ENCODE data around the gene NELL1. TPM values are rescaled to one million over a fixed set of nuclear protein-coding genes. Genes with fewer than 3 reads are reported as not detected.

The NELL1 gene
- total and polyA plus RNA-seq, 2 donors (not counting 1 experiment from before 2014, with no cell fraction given) = not detected

GRCh38 chr11:21520244-21520643 is 850.9 kb downstream of the NELL1 start:
- H4K20me1 ChIP-seq (ENCODE audit: control insufficient read depth, extremely low read depth, insufficient read depth, low read length) = no peaks in the 10 kb centered on the region
- H2AFZ ChIP-seq (ENCODE audit: low read length) = no peak overlapping the region
- H3K9ac ChIP-seq (ENCODE audit: insufficient read depth, low read length) = no peak overlapping the region
- no peaks in the 10 kb centered on the region for H3K27me3 ChIP-seq (ENCODE audit: control insufficient read depth, insufficient read depth, low read length)
- no peaks in the 10 kb centered on the region for H3K4me1 ChIP-seq (ENCODE audit: control insufficient read depth, extremely low read depth, insufficient read depth, low read length)
- no peak overlapping the region for H3K27ac ChIP-seq (ENCODE audit: insufficient read depth, low read length)
- TF ChIP-seq CTCF (conservative IDR thresholded peaks at IDR 0.05 in 1 of 2, IDR thresholded peaks at IDR 0.05 in 1 of 2; ENCODE audit: low read depth in 1 of 2, low read length in 2 of 2) (no peak), EZH2 (IDR thresholded peaks at IDR 0.05; ENCODE audit: low read length, missing control alignments) (no peak)
- no peak for DNase-seq (ENCODE audit: low read depth in 2 of 2)
- no peak overlapping the region for H3K4me3 ChIP-seq (replicated peaks in 1 of 4; ENCODE audit: control extremely low read depth in 1 of 4, insufficient read depth in 1 of 4, low read depth in 3 of 4, low read length in 4 of 4)
- H3K36me3 ChIP-seq (ENCODE audit: control insufficient read depth, insufficient read depth, low read length) = no peaks in the 10 kb centered on the region
- H3K4me2 ChIP-seq (ENCODE audit: extremely low read depth, insufficient read depth, low read length) = no peak overlapping the region
- no peaks in the 10 kb centered on the region for H3K9me3 ChIP-seq (ENCODE audit: control insufficient read depth, insufficient read depth, low read depth, low read length)
- no peaks in the 10 kb centered on the region for H3K79me2 ChIP-seq (ENCODE audit: control insufficient read depth, insufficient read depth, low read length)

GRCh38 chr11:21529187-21529586 is 859.8 kb downstream of the NELL1 start:
- TF ChIP-seq CTCF (conservative IDR thresholded peaks at IDR 0.05 in 1 of 2, IDR thresholded peaks at IDR 0.05 in 1 of 2; ENCODE audit: low read depth in 1 of 2, low read length in 2 of 2) (no peak), EZH2 (IDR thresholded peaks at IDR 0.05; ENCODE audit: low read length, missing control alignments) (no peak)
- Histone ChIP-seq H3K36me3 (ENCODE audit: control insufficient read depth, insufficient read depth, low read length) (no peaks in the 10 kb centered on the region), H3K9me3 (ENCODE audit: control insufficient read depth, insufficient read depth, low read depth, low read length) (no peaks in the 10 kb centered on the region), H3K9ac (ENCODE audit: insufficient read depth, low read length) (no peak overlapping the region), H4K20me1 (ENCODE audit: control insufficient read depth, extremely low read depth, insufficient read depth, low read length) (no peaks in the 10 kb centered on the region), H3K27ac (ENCODE audit: insufficient read depth, low read length) (no peak overlapping the region), H3K4me3 (replicated peaks in 1 of 4; ENCODE audit: control extremely low read depth in 1 of 4, insufficient read depth in 1 of 4, low read depth in 3 of 4, low read length in 4 of 4) (no peak overlapping the region), H3K79me2 (ENCODE audit: control insufficient read depth, insufficient read depth, low read length) (no peaks in the 10 kb centered on the region), H3K4me2 (ENCODE audit: extremely low read depth, insufficient read depth, low read length) (no peak overlapping the region), H2AFZ (ENCODE audit: low read length) (no peak overlapping the region), H3K4me1 (ENCODE audit: control insufficient read depth, extremely low read depth, insufficient read depth, low read length) (no peaks in the 10 kb centered on the region), H3K27me3 (ENCODE audit: control insufficient read depth, insufficient read depth, low read length) (no peaks in the 10 kb centered on the region)
- DNase-seq (ENCODE audit: low read depth in 2 of 2) = no peak

- H3K36me3 ChIP-seq (ENCODE audit: control insufficient read depth, insufficient read depth, low read length) = no peaks in the 10 kb centered on the region
- no peaks in the 10 kb centered on the region for H4K20me1 ChIP-seq (ENCODE audit: control insufficient read depth, extremely low read depth, insufficient read depth, low read length)
- no peaks in the 10 kb centered on the region for H3K4me1 ChIP-seq (ENCODE audit: control insufficient read depth, extremely low read depth, insufficient read depth, low read length)
- H3K9ac ChIP-seq (ENCODE audit: insufficient read depth, low read length) = no peak overlapping the region
- TF ChIP-seq CTCF (conservative IDR thresholded peaks at IDR 0.05 in 1 of 2, IDR thresholded peaks at IDR 0.05 in 1 of 2; ENCODE audit: low read depth in 1 of 2, low read length in 2 of 2) (no peak), EZH2 (IDR thresholded peaks at IDR 0.05; ENCODE audit: low read length, missing control alignments) (no peak)
- no peak for DNase-seq (ENCODE audit: low read depth in 2 of 2)
- no peak overlapping the region for H3K4me2 ChIP-seq (ENCODE audit: extremely low read depth, insufficient read depth, low read length)
- no peaks in the 10 kb centered on the region for H3K9me3 ChIP-seq (ENCODE audit: control insufficient read depth, insufficient read depth, low read depth, low read length)
- no peaks in the 10 kb centered on the region for H3K27me3 ChIP-seq (ENCODE audit: control insufficient read depth, insufficient read depth, low read length)
- H2AFZ ChIP-seq (ENCODE audit: low read length) = no peak overlapping the region
- no peaks in the 10 kb centered on the region for H3K79me2 ChIP-seq (ENCODE audit: control insufficient read depth, insufficient read depth, low read length)
- H3K27ac ChIP-seq (ENCODE audit: insufficient read depth, low read length) = no peak overlapping the region
- H3K4me3 ChIP-seq (replicated peaks in 1 of 4; ENCODE audit: control extremely low read depth in 1 of 4, insufficient read depth in 1 of 4, low read depth in 3 of 4, low read length in 4 of 4) = no peak overlapping the region
Measured at GRCh38 chr11:21534288-21534687, 864.9 kb downstream of the NELL1 start.
